OCI-LY1 (cell line): Measurements from ENCODE around the gene RNF150.

Experiments
- H2AFZ ChIP-seq: fragments of 200-600 bp; sonication (generic), shearing (Covaris generic); 2 replicates; pipeline ENCODE4 v1.6.0; 2014; ENCODE audit warnings: antibody characterized with exemption, mild to moderate bottlenecking, low read length
- H3F3A ChIP-seq: fragments of 200-600 bp; sonication (generic), shearing (Covaris generic); 2 replicates; pipeline ENCODE4 v1.6.0; 2014; ENCODE audit warnings: mild to moderate bottlenecking, antibody characterized with exemption, low read length, moderate library complexity; ENCODE audit not compliant: insufficient read depth
- H3K27ac ChIP-seq: fragments of 200-600 bp; sonication (generic); 2 replicates; pipeline ENCODE4 v1.5.1; 2014; ENCODE audit warnings: low read length, mixed run types, mild to moderate bottlenecking, low read depth; ENCODE audit not compliant: poor library complexity, severe bottlenecking
- H3K27me3 ChIP-seq: fragments of 200-600 bp; sonication (generic); 2 replicates; pipeline ENCODE4 v1.6.0; 2014; ENCODE audit warnings: antibody characterized with exemption, mild to moderate bottlenecking, low read length, moderate library complexity; ENCODE audit not compliant: insufficient read depth
- H3K36me3 ChIP-seq: fragments of 200-600 bp; sonication (generic); 2 replicates; pipeline ENCODE4 v1.6.1; 2014; ENCODE audit warnings: mild to moderate bottlenecking, antibody characterized with exemption, low read length, moderate library complexity, mixed read lengths; ENCODE audit not compliant: insufficient read depth
- H3K4me1 ChIP-seq: fragments of 200-600 bp; sonication (generic); 2 replicates; pipeline ENCODE4 v1.5.1; 2014; ENCODE audit warnings: mild to moderate bottlenecking, low read length, moderate library complexity; ENCODE audit not compliant: insufficient read depth, severe bottlenecking
- H3K4me2 ChIP-seq: fragments of 200-600 bp; sonication (generic), shearing (Covaris generic); 2 replicates; pipeline ENCODE4 v1.6.1; 2014; ENCODE audit warnings: low read length
- H3K4me3 ChIP-seq: fragments of 200-600 bp; sonication (generic); 2 replicates; pipeline ENCODE4 v1.5.1; 2014; ENCODE audit warnings: low read length, low read depth, mild to moderate bottlenecking, mixed read lengths; ENCODE audit not compliant: poor library complexity, severe bottlenecking
- H3K79me2 ChIP-seq: fragments of 200-600 bp; shearing (Covaris generic); 2 replicates; pipeline ENCODE4 v1.6.1; 2016; ENCODE audit warnings: mixed run types, low read length, mixed read lengths; ENCODE audit not compliant: insufficient read depth
- H3K9ac ChIP-seq: fragments of 200-600 bp; sonication (generic), shearing (Covaris generic); 2 replicates; pipeline ENCODE4 v1.6.1; 2014; ENCODE audit warnings: mild to moderate bottlenecking, low read length, mixed read lengths
- H3K9me2 ChIP-seq: fragments of 200-600 bp; sonication (generic), shearing (Covaris generic); 2 replicates; pipeline ENCODE4 v1.6.1; 2014; ENCODE audit warnings: low read depth, mild to moderate bottlenecking, low read length, mixed read lengths
- H3K9me3 ChIP-seq: fragments of 200-600 bp; shearing (Covaris generic); 2 replicates; pipeline ENCODE4 v1.6.1; 2014; ENCODE audit warnings: low read length, mixed read lengths
- H4K20me1 ChIP-seq: fragments of 200-600 bp; sonication (generic), shearing (Covaris generic); 2 replicates; pipeline ENCODE4 v1.6.0; 2016; ENCODE audit warnings: mild to moderate bottlenecking, low read length; ENCODE audit not compliant: insufficient read depth
- EZH2 ChIP-seq: fragments of 200-600 bp; sonication (generic), shearing (Covaris generic); IDR thresholded peaks from 2 replicates; pipeline ENCODE4 v1.8.0; 2017; ENCODE audit warnings: borderline replicate concordance, mixed run types, mild to moderate bottlenecking, antibody characterized with exemption, low read length, moderate library complexity, mixed read lengths
- TF ChIP-seq, protein P1 (sequence below): fragments of 200-600 bp; sonication (generic), shearing (Covaris generic); IDR thresholded peaks from 2 replicates; pipeline ENCODE4 v1.5.1; 2017; ENCODE audit warnings: mild to moderate bottlenecking, antibody characterized with exemption, low read length, moderate library complexity, mixed read lengths

RNF150 gene

DNA sequence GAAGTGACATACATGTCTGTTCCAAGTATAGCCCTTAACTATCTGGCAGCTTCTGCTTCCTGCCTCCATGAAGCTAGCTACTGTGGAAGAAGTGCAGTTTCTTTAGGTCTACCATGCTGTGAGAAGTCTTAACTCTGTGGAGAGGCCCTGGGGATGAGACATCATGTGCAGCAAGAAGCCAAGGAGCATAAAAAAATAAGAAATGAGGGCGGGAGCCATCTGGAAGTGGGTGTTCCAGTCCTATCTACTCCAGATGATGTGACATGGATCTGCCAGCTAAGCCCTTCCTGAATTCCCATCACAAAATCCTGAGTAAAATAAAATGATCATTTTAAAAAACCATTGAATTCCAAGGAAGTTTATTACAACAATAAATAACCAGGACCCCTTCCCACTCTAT lies 289.2 kb downstream of the RNF150 start:
- no peak overlapping the region for H3K4me3 ChIP-seq
- H4K20me1 ChIP-seq = no peaks in the 10 kb centered on the region
- no peaks in the 10 kb centered on the region for H3K36me3 ChIP-seq
- no peak overlapping the region for H2AFZ ChIP-seq
- no peaks in the 10 kb centered on the region for H3K9me2 ChIP-seq
- H3K9me3 ChIP-seq = no peaks in the 10 kb centered on the region
- H3K79me2 ChIP-seq = no peaks in the 10 kb centered on the region
- TF ChIP-seq EZH2 = no peak
- TF ChIP-seq, protein P1, sequence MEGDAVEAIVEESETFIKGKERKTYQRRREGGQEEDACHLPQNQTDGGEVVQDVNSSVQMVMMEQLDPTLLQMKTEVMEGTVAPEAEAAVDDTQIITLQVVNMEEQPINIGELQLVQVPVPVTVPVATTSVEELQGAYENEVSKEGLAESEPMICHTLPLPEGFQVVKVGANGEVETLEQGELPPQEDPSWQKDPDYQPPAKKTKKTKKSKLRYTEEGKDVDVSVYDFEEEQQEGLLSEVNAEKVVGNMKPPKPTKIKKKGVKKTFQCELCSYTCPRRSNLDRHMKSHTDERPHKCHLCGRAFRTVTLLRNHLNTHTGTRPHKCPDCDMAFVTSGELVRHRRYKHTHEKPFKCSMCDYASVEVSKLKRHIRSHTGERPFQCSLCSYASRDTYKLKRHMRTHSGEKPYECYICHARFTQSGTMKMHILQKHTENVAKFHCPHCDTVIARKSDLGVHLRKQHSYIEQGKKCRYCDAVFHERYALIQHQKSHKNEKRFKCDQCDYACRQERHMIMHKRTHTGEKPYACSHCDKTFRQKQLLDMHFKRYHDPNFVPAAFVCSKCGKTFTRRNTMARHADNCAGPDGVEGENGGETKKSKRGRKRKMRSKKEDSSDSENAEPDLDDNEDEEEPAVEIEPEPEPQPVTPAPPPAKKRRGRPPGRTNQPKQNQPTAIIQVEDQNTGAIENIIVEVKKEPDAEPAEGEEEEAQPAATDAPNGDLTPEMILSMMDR = no peak
- H3K27ac ChIP-seq = no peak overlapping the region
- no peaks in the 10 kb centered on the region for H3F3A ChIP-seq
- no peak overlapping the region for H3K9ac ChIP-seq
- no peaks in the 10 kb centered on the region for H3K27me3 ChIP-seq
- no peak overlapping the region for H3K4me2 ChIP-seq
- H3K4me1 ChIP-seq = no peaks in the 10 kb centered on the region

DNA sequence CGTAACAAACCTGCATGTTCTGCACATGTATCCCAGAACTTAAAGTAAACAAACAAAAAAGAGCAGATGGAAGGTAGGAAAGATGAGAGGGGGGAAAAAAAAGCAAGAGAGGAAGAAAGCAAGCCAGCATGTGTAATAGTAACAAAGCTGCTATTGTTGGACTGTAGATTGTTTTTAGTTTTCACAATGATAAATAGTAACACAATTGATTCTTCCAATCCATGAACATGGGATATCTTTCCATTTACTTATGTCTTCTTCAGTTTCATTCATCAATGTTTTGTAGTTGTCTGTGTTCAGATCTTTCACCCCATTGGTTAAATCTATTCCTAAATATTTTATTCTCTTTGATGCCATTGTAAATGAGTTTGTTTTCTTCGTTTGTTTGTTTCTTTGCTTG lies 292.1 kb downstream of the RNF150 start:
- Histone ChIP-seq H4K20me1 (no peaks in the 10 kb centered on the region), H3F3A (no peaks in the 10 kb centered on the region), H3K4me2 (no peak overlapping the region), H3K36me3 (no peaks in the 10 kb centered on the region), H3K4me3 (no peak overlapping the region), H3K9ac (no peak overlapping the region), H3K9me2 (no peaks in the 10 kb centered on the region), H2AFZ (no peak overlapping the region), H3K4me1 (peaks cover 7% of the 10 kb centered on the region), H3K27ac (no peak overlapping the region), H3K27me3 (no peaks in the 10 kb centered on the region), H3K79me2 (no peaks in the 10 kb centered on the region), H3K9me3 (no peaks in the 10 kb centered on the region)
- TF ChIP-seq EZH2 = no peak
- TF ChIP-seq, protein P1 = no peak

DNA sequence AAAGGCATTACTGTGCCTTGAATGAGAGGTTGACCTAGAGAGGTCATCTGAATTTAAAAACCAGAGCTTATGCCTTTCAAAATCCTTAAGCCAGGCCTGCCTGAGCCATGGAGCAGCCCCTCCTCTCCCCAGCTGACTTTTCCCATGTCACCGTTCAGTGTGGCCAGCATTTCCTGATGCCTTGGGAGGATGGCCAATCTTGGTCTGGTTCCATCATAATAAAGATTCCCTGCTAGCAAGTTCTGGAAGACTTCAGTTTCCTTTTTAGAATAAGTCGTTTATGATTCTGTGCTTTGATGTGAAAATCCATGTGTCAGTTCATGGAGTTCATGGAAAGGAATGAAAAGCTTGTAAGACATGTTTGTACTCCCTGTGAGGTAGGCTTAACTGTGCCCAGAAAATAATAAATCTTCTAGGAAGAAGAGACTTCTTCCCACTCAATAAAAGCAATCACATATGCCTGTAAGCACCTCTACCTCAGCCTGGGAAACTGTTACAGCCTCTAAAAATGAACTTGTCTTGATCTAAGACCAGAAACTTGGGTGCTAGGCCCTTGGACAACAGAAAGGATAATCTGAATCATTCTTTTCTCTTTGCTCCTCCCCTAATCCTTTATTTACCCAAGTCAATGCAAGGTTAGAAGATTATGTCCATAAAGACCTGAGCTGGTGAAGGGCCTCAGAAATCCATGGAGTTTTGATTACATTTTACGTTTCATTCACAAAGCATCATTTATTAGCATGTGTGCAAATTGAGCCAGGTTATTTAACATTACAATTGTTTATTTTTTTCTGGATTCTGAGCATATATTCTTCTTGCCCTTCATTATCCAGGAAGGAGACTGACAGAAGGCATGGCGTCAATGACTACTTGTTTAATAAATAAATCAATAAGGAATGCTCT lies 293.1 kb downstream of the RNF150 start:
- Histone ChIP-seq H3K9ac (no peak overlapping the region), H3K36me3 (no peaks in the 10 kb centered on the region), H3K9me3 (no peaks in the 10 kb centered on the region), H4K20me1 (no peaks in the 10 kb centered on the region), H3K27ac (no peak overlapping the region), H3K27me3 (no peaks in the 10 kb centered on the region), H3K4me3 (no peak overlapping the region), H3K4me2 (no peak overlapping the region), H2AFZ (no peak overlapping the region), H3K4me1 (peaks cover 7% of the 10 kb centered on the region), H3K79me2 (no peaks in the 10 kb centered on the region), H3F3A (no peaks in the 10 kb centered on the region), H3K9me2 (no peaks in the 10 kb centered on the region)
- TF ChIP-seq, protein P1 = no peak
- no peak for TF ChIP-seq EZH2
